Liver (tissue), 3 donors: ENCODE data around the gene HYOU1.

Source experiments
- ATF3 ChIP-seq: IDR thresholded peaks from 2 replicates; pipeline ENCODE4 v1.6.1; 2016; ENCODE audit warnings: antibody characterized with exemption
- EGR1 ChIP-seq, 2 donors: IDR thresholded peaks; 2 replicates each; pipeline ENCODE4 v1.6.1; 2016 to 2018; ENCODE audit warnings: antibody characterized with exemption in 2 of 2, low read depth in 2 of 2
- FOXA1 ChIP-seq: IDR thresholded peaks from 2 replicates; pipeline ENCODE4 v1.6.1; 2016; ENCODE audit warnings: antibody characterized with exemption
- GABPA ChIP-seq, 2 donors: IDR thresholded peaks in 1 of 2; conservative IDR thresholded peaks in 1 of 2; 2 replicates each; pipeline ENCODE4 v1.6.1; 2016; ENCODE audit warnings: antibody characterized with exemption in 2 of 2, mild to moderate bottlenecking in 1 of 2, moderate library complexity in 1 of 2
- HNF4G ChIP-seq: IDR thresholded peaks from 2 replicates; pipeline ENCODE4 v1.6.1; 2016; ENCODE audit warnings: antibody characterized with exemption
- JUND ChIP-seq, 2 donors: IDR thresholded peaks; 2 replicates each; pipeline ENCODE4 v1.6.1; 2016; ENCODE audit warnings: antibody characterized with exemption in 2 of 2
- MAX ChIP-seq: IDR thresholded peaks from 2 replicates; pipeline ENCODE4 v1.6.1; 2016; ENCODE audit warnings: antibody characterized with exemption
- NR2F2 ChIP-seq: IDR thresholded peaks from 2 replicates; pipeline ENCODE4 v1.6.1; 2016; ENCODE audit warnings: antibody characterized with exemption
- REST ChIP-seq: IDR thresholded peaks from 2 replicates; pipeline ENCODE4 v1.6.1; 2016; ENCODE audit warnings: antibody characterized with exemption, mild to moderate bottlenecking
- SP1 ChIP-seq: IDR thresholded peaks from 2 replicates; pipeline ENCODE4 v1.6.1; 2018; ENCODE audit warnings: antibody characterized with exemption, mild to moderate bottlenecking
- TAF1 ChIP-seq: conservative IDR thresholded peaks from 2 replicates; pipeline ENCODE4 v1.6.1; 2016; ENCODE audit warnings: antibody characterized with exemption, mild to moderate bottlenecking
- TF ChIP-seq, protein P1 (sequence below): fragments of 150-350 bp; IDR thresholded peaks from 2 replicates; pipeline ENCODE4 v1.5.1; 2017; ENCODE audit warnings: improper control_type of control experiment, low read depth, low read length; ENCODE audit not compliant: missing input control
- TF ChIP-seq, protein P2 (sequence below): IDR thresholded peaks from 2 replicates; pipeline ENCODE4 v1.6.1; 2016; ENCODE audit warnings: antibody characterized with exemption
- donor health status: healthy.
- donor health status: healthy.

DNA sequence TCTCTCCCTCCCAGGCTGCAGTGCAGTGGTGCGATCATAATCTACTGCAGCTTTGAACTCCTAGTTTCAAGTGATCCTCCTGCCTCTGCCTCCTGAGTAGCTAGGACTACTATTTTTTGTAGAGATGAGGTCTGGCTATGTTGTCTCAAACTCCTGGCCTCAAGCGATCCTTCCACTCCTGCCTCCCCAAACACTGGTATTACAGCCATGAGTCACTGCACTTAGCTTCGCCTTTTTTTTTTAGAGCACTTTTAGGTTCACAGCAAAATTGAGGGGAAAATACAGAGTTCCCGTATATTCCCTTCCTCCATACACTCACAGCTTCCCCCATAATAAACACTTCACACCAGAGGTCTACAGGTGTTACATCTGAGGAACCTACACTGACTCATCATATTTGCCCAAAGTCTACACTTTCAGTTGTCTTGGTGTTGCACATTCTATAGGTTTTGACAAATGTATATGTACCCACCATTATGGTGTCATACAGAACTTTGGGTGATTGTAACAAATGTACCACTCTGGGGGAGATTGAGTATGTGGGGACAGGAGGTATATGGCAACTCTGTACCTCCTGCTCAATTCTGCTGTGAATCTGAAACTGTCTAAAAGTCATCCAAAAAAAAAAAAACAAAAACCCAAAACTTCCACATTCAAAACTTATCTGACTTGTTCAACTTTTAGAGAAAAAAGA is 15.0 kb downstream of the HYOU1 start:
- TF ChIP-seq REST (no peak), NR2F2 (no peak), TAF1 (no peak), JUND (IDR thresholded peaks at IDR 0.05) (no peak), ATF3 (no peak), GABPA (IDR thresholded peaks at IDR 0.05 in 1 of 2, conservative IDR thresholded peaks at IDR 0.05 in 1 of 2) (no peak), EGR1 (IDR thresholded peaks at IDR 0.05; ENCODE audit: low read depth in 2 of 2) (no peak), SP1 (no peak), MAX (no peak), HNF4G (no peak), FOXA1 (no peak)
- TF ChIP-seq, protein P1, sequence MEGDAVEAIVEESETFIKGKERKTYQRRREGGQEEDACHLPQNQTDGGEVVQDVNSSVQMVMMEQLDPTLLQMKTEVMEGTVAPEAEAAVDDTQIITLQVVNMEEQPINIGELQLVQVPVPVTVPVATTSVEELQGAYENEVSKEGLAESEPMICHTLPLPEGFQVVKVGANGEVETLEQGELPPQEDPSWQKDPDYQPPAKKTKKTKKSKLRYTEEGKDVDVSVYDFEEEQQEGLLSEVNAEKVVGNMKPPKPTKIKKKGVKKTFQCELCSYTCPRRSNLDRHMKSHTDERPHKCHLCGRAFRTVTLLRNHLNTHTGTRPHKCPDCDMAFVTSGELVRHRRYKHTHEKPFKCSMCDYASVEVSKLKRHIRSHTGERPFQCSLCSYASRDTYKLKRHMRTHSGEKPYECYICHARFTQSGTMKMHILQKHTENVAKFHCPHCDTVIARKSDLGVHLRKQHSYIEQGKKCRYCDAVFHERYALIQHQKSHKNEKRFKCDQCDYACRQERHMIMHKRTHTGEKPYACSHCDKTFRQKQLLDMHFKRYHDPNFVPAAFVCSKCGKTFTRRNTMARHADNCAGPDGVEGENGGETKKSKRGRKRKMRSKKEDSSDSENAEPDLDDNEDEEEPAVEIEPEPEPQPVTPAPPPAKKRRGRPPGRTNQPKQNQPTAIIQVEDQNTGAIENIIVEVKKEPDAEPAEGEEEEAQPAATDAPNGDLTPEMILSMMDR: no peak
- TF ChIP-seq, protein P2, sequence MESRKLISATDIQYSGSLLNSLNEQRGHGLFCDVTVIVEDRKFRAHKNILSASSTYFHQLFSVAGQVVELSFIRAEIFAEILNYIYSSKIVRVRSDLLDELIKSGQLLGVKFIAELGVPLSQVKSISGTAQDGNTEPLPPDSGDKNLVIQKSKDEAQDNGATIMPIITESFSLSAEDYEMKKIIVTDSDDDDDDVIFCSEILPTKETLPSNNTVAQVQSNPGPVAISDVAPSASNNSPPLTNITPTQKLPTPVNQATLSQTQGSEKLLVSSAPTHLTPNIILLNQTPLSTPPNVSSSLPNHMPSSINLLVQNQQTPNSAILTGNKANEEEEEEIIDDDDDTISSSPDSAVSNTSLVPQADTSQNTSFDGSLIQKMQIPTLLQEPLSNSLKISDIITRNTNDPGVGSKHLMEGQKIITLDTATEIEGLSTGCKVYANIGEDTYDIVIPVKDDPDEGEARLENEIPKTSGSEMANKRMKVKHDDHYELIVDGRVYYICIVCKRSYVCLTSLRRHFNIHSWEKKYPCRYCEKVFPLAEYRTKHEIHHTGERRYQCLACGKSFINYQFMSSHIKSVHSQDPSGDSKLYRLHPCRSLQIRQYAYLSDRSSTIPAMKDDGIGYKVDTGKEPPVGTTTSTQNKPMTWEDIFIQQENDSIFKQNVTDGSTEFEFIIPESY: no peak
